ENCODE measurements around the gene CLSTN2.

CLSTN2 gene

GRCh38 chr3:140529096-140529495 is 594.1 kb downstream of the CLSTN2 start:
- DNase-seq, result peak; percentile 100

DNA sequence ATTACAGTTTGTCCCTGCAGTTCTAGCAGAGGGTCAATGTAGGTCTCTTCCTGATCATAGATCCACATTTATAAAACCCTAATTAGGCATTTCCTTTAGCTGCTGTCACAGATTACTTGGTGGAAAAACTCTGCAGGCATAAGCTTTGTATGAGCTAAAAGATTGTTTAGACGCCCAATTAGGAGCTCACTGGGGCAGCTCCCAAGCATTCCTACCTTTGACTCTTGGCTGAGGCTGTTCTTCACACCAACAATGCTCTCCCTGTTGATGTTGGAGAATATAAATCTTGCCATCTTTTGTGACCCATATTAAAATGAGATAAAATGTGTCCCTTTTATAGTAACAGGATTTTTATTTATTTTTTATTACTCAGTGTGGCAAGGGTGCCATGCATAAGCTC is 594.6 kb downstream of the CLSTN2 start:
- DNase-seq, result peak; percentile 42

DNA sequence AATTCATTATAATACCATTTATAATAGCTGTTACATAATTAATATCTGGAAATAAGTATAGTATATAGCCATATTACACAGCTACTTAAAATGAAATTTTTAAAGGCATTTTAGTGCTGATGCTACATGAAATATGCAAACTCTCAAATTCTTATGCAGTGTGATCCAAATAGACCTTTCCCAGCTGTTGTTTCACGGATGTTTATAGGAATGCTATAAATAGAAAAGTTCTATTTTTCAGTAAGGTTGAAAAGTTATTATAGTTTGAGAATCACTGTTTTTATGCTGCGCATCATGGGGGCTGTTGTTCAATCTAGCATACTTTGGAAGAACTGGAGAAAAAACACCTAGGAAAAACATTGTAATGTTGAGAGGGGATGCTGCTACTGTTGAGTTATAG is 595.1 kb downstream of the CLSTN2 start:
- no peak for DNase-seq

DNA sequence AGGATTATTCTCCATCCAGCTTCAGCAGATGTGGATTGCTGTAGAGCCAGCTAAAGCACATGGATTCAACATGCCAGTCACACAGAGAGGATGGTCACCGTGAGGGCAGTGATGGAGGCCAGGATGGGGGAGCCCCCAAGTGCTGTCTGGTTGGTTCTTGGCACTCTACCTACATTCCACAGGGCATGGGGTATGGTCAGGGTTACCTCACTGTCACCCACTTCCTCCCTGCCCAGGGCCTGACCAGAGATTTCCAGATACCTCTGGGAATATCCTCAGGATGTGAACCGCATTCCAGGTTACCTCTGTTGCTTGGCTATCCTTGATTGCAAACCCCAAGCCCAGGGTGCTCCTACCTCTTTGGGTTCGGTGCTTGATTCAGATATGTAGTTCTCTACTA is 595.6 kb downstream of the CLSTN2 start:
- DNase-seq, result peak; percentile 33

- DNase-seq, result no peak
Measured at GRCh38 chr3:140532793-140533330, 597.9 kb downstream of the CLSTN2 start.

GRCh38 chr3:140536926-140537726 is 602.1 kb downstream of the CLSTN2 start:
- peak; percentile 26 for DNase-seq

GRCh38 chr3:140537727-140538082 is 602.7 kb downstream of the CLSTN2 start:
- DNase-seq, result no peak

DNA sequence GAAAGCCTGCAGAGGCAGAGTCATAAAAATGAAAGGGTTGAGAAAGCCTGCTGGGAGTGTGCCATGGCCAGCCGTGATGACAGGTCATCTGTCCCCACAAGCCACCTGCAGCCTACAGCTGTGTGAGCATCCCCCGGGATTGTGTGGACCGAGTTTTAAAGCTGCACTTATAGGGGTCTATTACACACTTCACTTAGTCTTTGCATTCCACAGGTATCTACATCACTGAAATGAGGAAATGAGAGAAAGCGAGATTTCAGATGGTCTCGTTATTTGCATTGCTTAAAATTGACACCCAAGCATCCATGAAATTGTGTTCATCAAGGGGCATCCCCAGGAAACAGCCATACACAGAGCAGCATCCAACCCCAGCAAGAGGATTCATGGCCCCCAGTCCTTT is 605.3 kb downstream of the CLSTN2 start:
- DNase-seq, result no peak

GRCh38 chr3:140541975-140542653 is 607.1 kb downstream of the CLSTN2 start:
- DNase-seq, result no peak

GRCh38 chr3:140545197-140545596 is 610.2 kb downstream of the CLSTN2 start:
- DNase-seq, result no peak

DNA sequence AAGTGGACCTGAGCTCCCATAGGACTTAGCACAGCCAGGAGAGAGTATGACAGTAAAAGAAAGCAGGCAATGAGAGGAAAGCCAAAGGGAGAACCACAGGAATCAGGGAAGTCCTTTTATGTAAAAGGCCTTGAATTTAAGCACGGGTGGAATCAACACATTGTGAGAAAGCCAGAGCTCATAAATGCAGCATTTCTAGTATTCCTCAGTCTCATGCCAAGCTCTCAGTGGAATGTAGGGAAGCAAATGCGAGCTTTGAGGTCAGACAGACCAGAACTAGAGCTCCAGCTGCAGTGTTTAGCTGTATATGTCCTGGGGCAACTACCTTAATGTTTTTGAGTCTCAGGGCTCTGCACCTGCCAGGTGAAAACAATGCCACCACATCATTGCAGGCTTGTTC is 610.8 kb downstream of the CLSTN2 start:
- no peak for DNase-seq

- no peak for DNase-seq
Measured at GRCh38 chr3:140546649-140547048, 611.7 kb downstream of the CLSTN2 start.

- DNase-seq, result no peak
Measured at GRCh38 chr3:140552403-140552802, 617.4 kb downstream of the CLSTN2 start.

DNA sequence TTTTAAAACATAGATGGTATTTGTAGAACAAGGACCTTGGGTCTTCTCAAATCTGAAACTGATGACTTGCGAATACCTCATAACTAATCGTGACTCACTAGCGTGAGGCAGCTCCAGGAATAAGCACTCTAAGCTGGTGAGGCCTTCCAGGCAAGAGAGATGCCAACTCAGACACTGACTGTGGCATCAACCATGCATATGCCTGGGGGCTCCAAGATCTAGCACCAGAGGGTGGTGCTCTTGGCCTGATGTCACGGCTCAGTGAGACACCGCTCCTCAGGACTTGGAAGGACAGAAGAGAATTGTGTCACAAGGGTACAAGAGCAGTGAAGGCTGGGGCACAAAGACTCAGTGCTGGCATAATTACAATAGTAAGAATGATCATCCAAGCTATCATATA is 617.9 kb downstream of the CLSTN2 start:
- DNase-seq, result no peak

- no peak for DNase-seq
Measured at GRCh38 chr3:140553591-140553990, 618.6 kb downstream of the CLSTN2 start.

- DNase-seq, result no peak
Measured at GRCh38 chr3:140555666-140556065, 620.7 kb downstream of the CLSTN2 start.

- DNase-seq, result no peak
Measured at GRCh38 chr3:140557476-140557875, 622.5 kb downstream of the CLSTN2 start.

DNA sequence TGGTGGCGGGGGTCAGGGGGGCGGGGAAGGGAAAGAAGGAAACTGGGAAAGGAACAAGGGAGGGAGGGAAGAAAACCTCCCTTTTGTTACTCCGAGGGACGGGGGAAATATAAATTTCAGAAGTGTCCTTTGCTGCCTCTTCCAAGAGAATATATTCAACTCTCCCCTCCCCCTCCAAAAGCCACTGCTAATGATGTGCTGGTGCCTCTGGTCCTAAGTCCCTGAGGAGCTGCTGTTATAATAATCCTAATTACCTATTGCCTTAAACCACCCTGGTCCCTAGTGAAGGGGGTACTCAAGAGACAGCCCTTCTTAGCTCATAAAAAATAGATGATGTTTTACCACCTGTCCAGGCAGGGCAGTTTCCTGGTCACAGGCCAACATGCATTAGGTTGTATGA is 624.6 kb downstream of the CLSTN2 start:
- DNase-seq, result no peak

DNA sequence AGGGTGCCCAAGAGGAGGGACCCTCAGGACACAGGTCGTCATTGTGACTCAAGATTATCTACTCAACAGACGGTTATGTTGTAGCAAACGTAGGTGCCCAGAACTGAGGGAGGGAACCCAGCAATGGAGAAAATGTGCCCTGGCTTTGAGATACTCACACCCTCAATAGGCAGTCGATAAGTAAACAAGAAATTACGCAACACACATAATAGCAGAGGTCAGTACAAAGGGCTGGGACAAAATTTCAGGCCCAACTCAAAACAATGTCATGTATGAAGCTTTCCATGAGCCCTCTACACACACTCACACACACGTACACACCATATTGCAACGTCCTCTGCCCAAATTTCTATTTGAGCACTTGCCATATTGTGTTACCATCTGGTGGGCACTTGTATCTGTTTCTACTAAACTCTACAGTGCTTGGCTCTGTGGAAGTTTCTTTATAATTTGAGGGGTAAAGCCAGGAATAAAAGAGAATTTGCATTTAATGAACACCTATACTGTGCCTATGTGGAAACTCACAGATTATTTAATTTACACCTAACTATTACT is 628.3 kb downstream of the CLSTN2 start:
- no peak for DNase-seq

DNA sequence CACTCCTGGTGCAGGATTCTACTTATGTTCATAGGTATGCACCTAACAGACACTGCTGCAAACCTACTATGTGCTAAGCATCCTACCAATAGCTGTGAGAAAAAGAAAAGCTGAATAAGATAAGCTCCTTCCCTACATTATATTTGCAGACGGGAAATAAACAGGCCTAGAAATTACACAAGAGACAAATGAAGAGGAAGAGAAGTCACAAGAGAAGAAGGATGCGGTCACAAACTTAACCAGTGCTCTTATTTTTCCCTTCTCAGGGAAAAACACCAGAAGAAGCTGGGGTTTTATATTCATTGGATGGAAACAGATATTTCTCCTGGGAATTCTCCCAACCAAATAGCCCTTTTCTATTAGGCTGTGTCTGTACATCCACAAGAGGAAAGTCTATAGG is 633.1 kb downstream of the CLSTN2 start:
- DNase-seq, result no peak

GRCh38 chr3:140568842-140569520 is 634.0 kb downstream of the CLSTN2 start:
- peak; percentile 41 for DNase-seq

- no peak for DNase-seq
Measured at GRCh38 chr3:140570602-140571001, 635.6 kb downstream of the CLSTN2 start.

GRCh38 chr3:140571836-140572235 is 636.9 kb downstream of the CLSTN2 start:
- DNase-seq, result no peak

All from NCI-H226 (cell line).